Neural cell (in vitro differentiated cells): ENCODE results near the gene MKRN2OS.

Source experiments
- TF ChIP-seq, protein P1 (sequence below): IDR thresholded peaks from 2 replicates; pipeline ENCODE4 v1.6.1; 2012; ENCODE audit warnings: borderline replicate concordance
- TF ChIP-seq, protein P2 (sequence below): fragments of 450-650 bp; IDR thresholded peaks from 2 replicates; pipeline ENCODE4 v1.5.1; 2014; ENCODE audit warnings: antibody characterized with exemption, mild to moderate bottlenecking, moderate library complexity; ENCODE audit not compliant: poor library complexity, severe bottlenecking

DNA sequence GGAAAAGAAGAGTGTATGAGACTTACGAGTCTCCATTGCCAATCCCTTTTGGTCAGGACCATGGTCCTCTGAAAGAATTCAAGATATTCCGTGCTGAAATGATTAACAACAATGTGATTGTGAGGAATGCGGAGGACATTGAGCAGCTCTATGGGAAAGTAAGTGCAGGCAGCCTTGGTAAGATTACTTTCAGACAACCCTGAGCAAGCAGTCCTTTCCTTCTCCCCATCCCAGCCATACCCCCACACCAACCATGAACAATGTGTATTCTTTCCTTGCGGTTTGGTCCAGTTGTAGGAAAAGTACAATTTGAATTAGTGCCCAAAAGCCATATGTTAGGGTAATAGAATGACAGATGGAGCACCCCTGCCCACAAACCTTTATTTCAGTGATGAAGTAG is 55.5 kb downstream of the MKRN2OS start:
- TF ChIP-seq, protein P1, sequence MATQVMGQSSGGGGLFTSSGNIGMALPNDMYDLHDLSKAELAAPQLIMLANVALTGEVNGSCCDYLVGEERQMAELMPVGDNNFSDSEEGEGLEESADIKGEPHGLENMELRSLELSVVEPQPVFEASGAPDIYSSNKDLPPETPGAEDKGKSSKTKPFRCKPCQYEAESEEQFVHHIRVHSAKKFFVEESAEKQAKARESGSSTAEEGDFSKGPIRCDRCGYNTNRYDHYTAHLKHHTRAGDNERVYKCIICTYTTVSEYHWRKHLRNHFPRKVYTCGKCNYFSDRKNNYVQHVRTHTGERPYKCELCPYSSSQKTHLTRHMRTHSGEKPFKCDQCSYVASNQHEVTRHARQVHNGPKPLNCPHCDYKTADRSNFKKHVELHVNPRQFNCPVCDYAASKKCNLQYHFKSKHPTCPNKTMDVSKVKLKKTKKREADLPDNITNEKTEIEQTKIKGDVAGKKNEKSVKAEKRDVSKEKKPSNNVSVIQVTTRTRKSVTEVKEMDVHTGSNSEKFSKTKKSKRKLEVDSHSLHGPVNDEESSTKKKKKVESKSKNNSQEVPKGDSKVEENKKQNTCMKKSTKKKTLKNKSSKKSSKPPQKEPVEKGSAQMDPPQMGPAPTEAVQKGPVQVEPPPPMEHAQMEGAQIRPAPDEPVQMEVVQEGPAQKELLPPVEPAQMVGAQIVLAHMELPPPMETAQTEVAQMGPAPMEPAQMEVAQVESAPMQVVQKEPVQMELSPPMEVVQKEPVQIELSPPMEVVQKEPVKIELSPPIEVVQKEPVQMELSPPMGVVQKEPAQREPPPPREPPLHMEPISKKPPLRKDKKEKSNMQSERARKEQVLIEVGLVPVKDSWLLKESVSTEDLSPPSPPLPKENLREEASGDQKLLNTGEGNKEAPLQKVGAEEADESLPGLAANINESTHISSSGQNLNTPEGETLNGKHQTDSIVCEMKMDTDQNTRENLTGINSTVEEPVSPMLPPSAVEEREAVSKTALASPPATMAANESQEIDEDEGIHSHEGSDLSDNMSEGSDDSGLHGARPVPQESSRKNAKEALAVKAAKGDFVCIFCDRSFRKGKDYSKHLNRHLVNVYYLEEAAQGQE: no peak
- TF ChIP-seq, protein P2, sequence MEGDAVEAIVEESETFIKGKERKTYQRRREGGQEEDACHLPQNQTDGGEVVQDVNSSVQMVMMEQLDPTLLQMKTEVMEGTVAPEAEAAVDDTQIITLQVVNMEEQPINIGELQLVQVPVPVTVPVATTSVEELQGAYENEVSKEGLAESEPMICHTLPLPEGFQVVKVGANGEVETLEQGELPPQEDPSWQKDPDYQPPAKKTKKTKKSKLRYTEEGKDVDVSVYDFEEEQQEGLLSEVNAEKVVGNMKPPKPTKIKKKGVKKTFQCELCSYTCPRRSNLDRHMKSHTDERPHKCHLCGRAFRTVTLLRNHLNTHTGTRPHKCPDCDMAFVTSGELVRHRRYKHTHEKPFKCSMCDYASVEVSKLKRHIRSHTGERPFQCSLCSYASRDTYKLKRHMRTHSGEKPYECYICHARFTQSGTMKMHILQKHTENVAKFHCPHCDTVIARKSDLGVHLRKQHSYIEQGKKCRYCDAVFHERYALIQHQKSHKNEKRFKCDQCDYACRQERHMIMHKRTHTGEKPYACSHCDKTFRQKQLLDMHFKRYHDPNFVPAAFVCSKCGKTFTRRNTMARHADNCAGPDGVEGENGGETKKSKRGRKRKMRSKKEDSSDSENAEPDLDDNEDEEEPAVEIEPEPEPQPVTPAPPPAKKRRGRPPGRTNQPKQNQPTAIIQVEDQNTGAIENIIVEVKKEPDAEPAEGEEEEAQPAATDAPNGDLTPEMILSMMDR: no peak
